D721Med (cell line): Measurements from ENCODE around the gene HNRNPU.

Experiments used
- DNase-seq: peaks from one replicate; pipeline ENCODE4 v3.0.0; 2011; ENCODE audit warnings: low spot score; ENCODE audit not compliant: insufficient read length
- FAIRE-seq: peaks from 2 replicates; lab custom pipeline; 2011; peaks lifted over from hg19 to GRCh38; lab: Jason Lieb, UNC
- CTCF ChIP-seq: IDR thresholded peaks from 2 replicates; pipeline ENCODE4 v1.5.1; 2012; ENCODE audit warnings: mild to moderate bottlenecking, control low read depth; ENCODE audit not compliant: insufficient read depth; ENCODE audit errors: missing control alignments

HNRNPU gene

GRCh38 chr1:244864253-244865027 lies at the start of gene HNRNPU:
HNRNPU (minus strand) TSS chr1:244864543; CDS start chr1:244864307, 236 bp downstream.
- no peak for TF ChIP-seq CTCF
- FAIRE-seq, result no peak
- DNase-seq, result peak; percentile 41

- TF ChIP-seq CTCF, result no peak
- FAIRE-seq (no peak), DNase-seq (no peak)
Measured at GRCh38 chr1:244913806-244914205, 49.5 kb upstream of the HNRNPU start.

- no peak for FAIRE-seq
- no peak for TF ChIP-seq CTCF
- DNase-seq, result no peak
Measured at GRCh38 chr1:244904119-244904518, 39.8 kb upstream of the HNRNPU start.

- TF ChIP-seq CTCF, result no peak
- no peak for DNase-seq
- FAIRE-seq, result no peak
Measured at GRCh38 chr1:244901400-244902015, 37.2 kb upstream of the HNRNPU start.

GRCh38 chr1:244897476-244898254 lies 33.3 kb upstream of the HNRNPU start:
- no peak for FAIRE-seq
- DNase-seq, result no peak
- no peak for TF ChIP-seq CTCF

GRCh38 chr1:244896550-244896949 lies 32.2 kb upstream of the HNRNPU start:
- no peak for FAIRE-seq
- no peak for TF ChIP-seq CTCF
- no peak for DNase-seq

GRCh38 chr1:244893836-244894235 lies 29.5 kb upstream of the HNRNPU start:
- DNase-seq, result no peak
- FAIRE-seq, result no peak
- TF ChIP-seq CTCF, result no peak
